ENCODE data around the gene IFT122. TPM values are rescaled to one million over a fixed set of nuclear protein-coding genes. Genes with fewer than 3 reads are reported as not detected.
"Not testable (repeated sequence)": the region's sequence is repeated elsewhere in the genome, so short reads cannot be mapped to it uniquely, and the experiment has no call there.

The IFT122 gene
- total and polyA plus RNA-seq, 5 donors from 2014 or later: 2.5 to 19.3 (median 4.6) TPM

GRCh38 chr3:129512595-129512994, 72.6 kb downstream of the IFT122 start:
- Histone ChIP-seq H3K4me3 (ENCODE audit: low read depth, low read length) (no peak overlapping the region), H3K4me1 (ENCODE audit: control insufficient read depth, insufficient read depth, low read length, poor library complexity, severe bottlenecking) (no peaks in the 10 kb centered on the region), H3K36me3 (ENCODE audit: control insufficient read depth, insufficient read depth, low read length) (peaks cover 4% of the 10 kb centered on the region), H3K27me3 (ENCODE audit: control insufficient read depth, insufficient read depth, low read length) (no peaks in the 10 kb centered on the region), H3K9me3 (ENCODE audit: control insufficient read depth in 2 of 2, low read length in 2 of 2) (no peaks in the 10 kb centered on the region), H3K27ac (ENCODE audit: insufficient read depth, low read length, poor library complexity, severe bottlenecking) (no peak overlapping the region)
- Mint-ChIP-seq H3K36me3 (peaks cover 37% of the 10 kb centered on the region), H3K4me1 (peaks cover 0 to 4% (median 0%) of the 10 kb centered on the region in 4 donors), H3K27ac (peak overlapping the region in 2 of 3 donors; percentile 28 to 86), H3K27me3 (no peaks in the 10 kb centered on the region), H3K9me3 (no peaks in the 10 kb centered on the region), H3K4me3 (no peak overlapping the region)
- DNase-seq: no peak
- no peak for ATAC-seq (ENCODE audit: low read depth in 2 of 2)

- DNase-seq (no peak), ATAC-seq (ENCODE audit: low read depth in 2 of 2) (no peak)
- peak overlapping the region in 1 of 3 donors; percentile 42 for H3K27ac Mint-ChIP-seq
- Histone ChIP-seq H3K4me3 (ENCODE audit: low read depth, low read length) (no peak overlapping the region), H3K36me3 (ENCODE audit: control insufficient read depth, insufficient read depth, low read length) (peaks cover 2% of the 10 kb centered on the region), H3K27me3 (ENCODE audit: control insufficient read depth, insufficient read depth, low read length) (no peaks in the 10 kb centered on the region), H3K9me3 (ENCODE audit: control insufficient read depth in 2 of 2, low read length in 2 of 2) (no peaks in the 10 kb centered on the region), H3K4me1 (ENCODE audit: control insufficient read depth, insufficient read depth, low read length, poor library complexity, severe bottlenecking) (no peaks in the 10 kb centered on the region), H3K27ac (ENCODE audit: insufficient read depth, low read length, poor library complexity, severe bottlenecking) (no peak overlapping the region)
- no peaks in the 10 kb centered on the region for H3K27me3 Mint-ChIP-seq
- H3K36me3 Mint-ChIP-seq: peaks cover 34% of the 10 kb centered on the region
- no peaks in the 10 kb centered on the region for H3K9me3 Mint-ChIP-seq
- H3K4me1 Mint-ChIP-seq: peaks cover 0 to 4% (median 0%) of the 10 kb centered on the region in 4 donors
- no peak overlapping the region for H3K4me3 Mint-ChIP-seq
Measured at GRCh38 chr3:129513705-129514104, 73.7 kb downstream of the IFT122 start.

- Histone ChIP-seq H3K27me3 (ENCODE audit: control insufficient read depth, insufficient read depth, low read length) (no peaks in the 10 kb centered on the region), H3K27ac (ENCODE audit: insufficient read depth, low read length, poor library complexity, severe bottlenecking) (no peak overlapping the region), H3K9me3 (ENCODE audit: control insufficient read depth in 2 of 2, low read length in 2 of 2) (no peaks in the 10 kb centered on the region), H3K4me3 (ENCODE audit: low read depth, low read length) (no peak overlapping the region), H3K4me1 (ENCODE audit: control insufficient read depth, insufficient read depth, low read length, poor library complexity, severe bottlenecking) (no peaks in the 10 kb centered on the region), H3K36me3 (ENCODE audit: control insufficient read depth, insufficient read depth, low read length) (peaks cover 2% of the 10 kb centered on the region)
- Mint-ChIP-seq H3K4me1 (peaks cover 0 to 4% (median 0%) of the 10 kb centered on the region in 4 donors), H3K27me3 (no peaks in the 10 kb centered on the region), H3K9me3 (no peaks in the 10 kb centered on the region), H3K27ac (no peak overlapping the region), H3K36me3 (peaks cover 33% of the 10 kb centered on the region), H3K4me3 (no peak overlapping the region)
- ATAC-seq (ENCODE audit: low read depth in 2 of 2) (no peak), DNase-seq (no peak)
Measured at GRCh38 chr3:129514110-129514509, 74.1 kb downstream of the IFT122 start.

GRCh38 chr3:129514563-129514962, 74.5 kb downstream of the IFT122 start:
- Histone ChIP-seq H3K4me1 (ENCODE audit: control insufficient read depth, insufficient read depth, low read length, poor library complexity, severe bottlenecking) (no peaks in the 10 kb centered on the region), H3K9me3 (ENCODE audit: control insufficient read depth in 2 of 2, low read length in 2 of 2) (no peaks in the 10 kb centered on the region), H3K36me3 (ENCODE audit: control insufficient read depth, insufficient read depth, low read length) (peaks cover 2% of the 10 kb centered on the region), H3K27ac (ENCODE audit: insufficient read depth, low read length, poor library complexity, severe bottlenecking) (no peak overlapping the region), H3K27me3 (ENCODE audit: control insufficient read depth, insufficient read depth, low read length) (no peaks in the 10 kb centered on the region), H3K4me3 (ENCODE audit: low read depth, low read length) (no peak overlapping the region)
- Mint-ChIP-seq H3K36me3 (peaks cover 33% of the 10 kb centered on the region), H3K4me3 (no peak overlapping the region), H3K27me3 (no peaks in the 10 kb centered on the region), H3K4me1 (peaks cover 0 to 4% (median 0%) of the 10 kb centered on the region in 4 donors), H3K27ac (no peak overlapping the region), H3K9me3 (no peaks in the 10 kb centered on the region)
- DNase-seq (no peak), ATAC-seq (ENCODE audit: low read depth in 2 of 2) (no peak)

- not testable (repeated sequence) for H3K36me3 ChIP-seq (ENCODE audit: control insufficient read depth, insufficient read depth, low read length); H3K4me1 ChIP-seq (ENCODE audit: control insufficient read depth, insufficient read depth, low read length, poor library complexity, severe bottlenecking); ATAC-seq (ENCODE audit: low read depth in 2 of 2)
Measured at GRCh38 chr3:129515108-129515820, 75.2 kb downstream of the IFT122 start.

GRCh38 chr3:129515821-129516432, 75.9 kb downstream of the IFT122 start:
- ATAC-seq (ENCODE audit: low read depth in 2 of 2): not testable (repeated sequence)

More at GRCh38 chr3:129515108-129515820, 75.2 kb downstream of the IFT122 start:
- not testable (repeated sequence) for H3K4me3 ChIP-seq (ENCODE audit: low read depth, low read length); H3K27ac Mint-ChIP-seq; DNase-seq; H3K9me3 Mint-ChIP-seq; H3K27me3 Mint-ChIP-seq; H3K9me3 ChIP-seq (ENCODE audit: control insufficient read depth in 2 of 2, low read length in 2 of 2); H3K27me3 ChIP-seq (ENCODE audit: control insufficient read depth, insufficient read depth, low read length); H3K27ac ChIP-seq (ENCODE audit: insufficient read depth, low read length, poor library complexity, severe bottlenecking); H3K4me3 Mint-ChIP-seq; H3K4me1 Mint-ChIP-seq
- peaks cover 33% of the 10 kb centered on the region for H3K36me3 Mint-ChIP-seq

GRCh38 chr3:129517516-129517915, 77.5 kb downstream of the IFT122 start:
- Histone ChIP-seq H3K36me3 (ENCODE audit: control insufficient read depth, insufficient read depth, low read length) (peaks cover 2% of the 10 kb centered on the region), H3K27me3 (ENCODE audit: control insufficient read depth, insufficient read depth, low read length) (no peaks in the 10 kb centered on the region), H3K4me3 (ENCODE audit: low read depth, low read length) (no peak overlapping the region), H3K9me3 (ENCODE audit: control insufficient read depth in 2 of 2, low read length in 2 of 2) (no peaks in the 10 kb centered on the region), H3K4me1 (ENCODE audit: control insufficient read depth, insufficient read depth, low read length, poor library complexity, severe bottlenecking) (no peaks in the 10 kb centered on the region), H3K27ac (ENCODE audit: insufficient read depth, low read length, poor library complexity, severe bottlenecking) (no peak overlapping the region)
- Mint-ChIP-seq H3K4me3 (no peak overlapping the region), H3K27ac (peak overlapping the region in 1 of 3 donors; percentile 81), H3K36me3 (peaks cover 22% of the 10 kb centered on the region), H3K4me1 (peaks cover 0 to 2% (median 0%) of the 10 kb centered on the region in 4 donors), H3K9me3 (no peaks in the 10 kb centered on the region), H3K27me3 (no peaks in the 10 kb centered on the region)
- DNase-seq (no peak), ATAC-seq (ENCODE audit: low read depth in 2 of 2) (no peak)

More at GRCh38 chr3:129515821-129516432, 75.9 kb downstream of the IFT122 start:
- DNase-seq; H3K36me3 ChIP-seq (ENCODE audit: control insufficient read depth, insufficient read depth, low read length); H3K27me3 Mint-ChIP-seq; H3K4me1 ChIP-seq (ENCODE audit: control insufficient read depth, insufficient read depth, low read length, poor library complexity, severe bottlenecking); H3K27me3 ChIP-seq (ENCODE audit: control insufficient read depth, insufficient read depth, low read length); H3K9me3 ChIP-seq (ENCODE audit: control insufficient read depth in 2 of 2, low read length in 2 of 2); H3K4me3 ChIP-seq (ENCODE audit: low read depth, low read length); H3K9me3 Mint-ChIP-seq; H3K4me3 Mint-ChIP-seq; H3K27ac ChIP-seq (ENCODE audit: insufficient read depth, low read length, poor library complexity, severe bottlenecking); H3K4me1 Mint-ChIP-seq: not testable (repeated sequence)
- H3K36me3 Mint-ChIP-seq: peaks cover 33% of the 10 kb centered on the region
- peak overlapping the region in 2 of 3 donors; percentile 50 to 62 for H3K27ac Mint-ChIP-seq
